Mucosa of descending colon (tissue), 3 donors: ENCODE data around the gene MED16. TPM values are rescaled to one million over a fixed set of nuclear protein-coding genes. Genes with fewer than 3 reads are reported as not detected.

Experiments
- ATAC-seq: fragments of 200-7000 bp; cut with Tn5 transposase; one replicate; pipeline ENCODE4 v1.9.1; 2020; ENCODE audit warnings: mild to moderate bottlenecking, moderate library complexity
- DNase-seq, 3 donors: peaks; one replicate each; pipeline ENCODE4 v3.0.0-alpha.2; 2020
- H3K36me3 ChIP-seq: fragments of 200-600 bp; one replicate; pipeline ENCODE4 v1.8.0; 2021; ENCODE audit warnings: low read depth, mild to moderate bottlenecking
- H3K4me1 ChIP-seq: fragments of 200-600 bp; one replicate; pipeline ENCODE4 v1.8.0; 2021; ENCODE audit warnings: low read depth, mild to moderate bottlenecking
- H3K4me3 ChIP-seq: fragments of 200-600 bp; one replicate; pipeline ENCODE4 v1.8.0; 2021; ENCODE audit warnings: mild to moderate bottlenecking
- H3K9me3 ChIP-seq: fragments of 200-600 bp; one replicate; pipeline ENCODE4 v1.8.0; 2021; ENCODE audit warnings: mild to moderate bottlenecking
- CTCF ChIP-seq: fragments of 200-600 bp; IDR thresholded peaks from one replicate; pipeline ENCODE4 v1.8.0; 2022; ENCODE audit warnings: antibody characterized with exemption, mild to moderate bottlenecking
- intact Hi-C, 2 donors: fragments of 100-400 bp; cut with DNase I in 1 of 2; cut with micrococcal nuclease in 1 of 2; formaldehyde crosslinking; loops; one replicate each; pipeline versions ENCODE4 v1.11.0 to v1.11.1; 2022; cut with DNase I, micrococcal nuclease
- total RNA-seq, 3 donors: library from RNA; stranded (reverse); fragmentation: NEBNext Ultra II Directional in 2 of 3; extraction: Animal tissue kit (Norgen Biotek cat#: 25700) in 2 of 3; gene quantifications; one replicate each; pipeline versions ENCODE4 v1.2.1 to v1.2.4, GENCODE V29; 2021 to 2023
- donor health status: DM: no; HTN: no; CAD: no; lungs with moderate emphysema.
- donor health status: DM: no; HTN: no; CAD: no.
- donor health status: DM: no; HTN: yes; CAD: no.

MED16 gene
- total RNA-seq, 3 donors from 2014 or later = 53.4 to 77.4 (median 61.4) TPM

- no peak for TF ChIP-seq CTCF
- no peak overlapping the region for H3K4me3 ChIP-seq
- no peaks in the 10 kb centered on the region for H3K36me3 ChIP-seq
- no peak for ATAC-seq
- DNase-seq = no peak
- intact Hi-C loops = no loop called here
- H3K4me1 ChIP-seq = peaks cover 27% of the 10 kb centered on the region
- H3K9me3 ChIP-seq = no peaks in the 10 kb centered on the region
Observed at GRCh38 chr19:939439-939838, 46.5 kb upstream of the MED16 start.

- Histone ChIP-seq H3K9me3 (no peaks in the 10 kb centered on the region), H3K36me3 (no peaks in the 10 kb centered on the region), H3K4me1 (peaks cover 38% of the 10 kb centered on the region), H3K4me3 (no peak overlapping the region)
- intact Hi-C loops = no loop called here
- no peak for TF ChIP-seq CTCF
- no peak for ATAC-seq
- DNase-seq = no peak
Observed at GRCh38 chr19:938233-938923, 45.4 kb upstream of the MED16 start.

- no peak for TF ChIP-seq CTCF
- intact Hi-C loops = no loop called here
- ATAC-seq (no peak), DNase-seq (no peak)
- H3K4me1 ChIP-seq = peaks cover 48% of the 10 kb centered on the region
- no peak overlapping the region for H3K4me3 ChIP-seq
- no peaks in the 10 kb centered on the region for H3K36me3 ChIP-seq
- no peaks in the 10 kb centered on the region for H3K9me3 ChIP-seq
Observed at GRCh38 chr19:937259-937694, 44.3 kb upstream of the MED16 start.

- peaks cover 37% of the 10 kb centered on the region for H3K4me1 ChIP-seq
- no peak for DNase-seq
- no peak for TF ChIP-seq CTCF
- no peaks in the 10 kb centered on the region for H3K9me3 ChIP-seq
- ATAC-seq = no peak
- no peaks in the 10 kb centered on the region for H3K36me3 ChIP-seq
- no peak overlapping the region for H3K4me3 ChIP-seq
- intact Hi-C loops = no loop called here
Observed at GRCh38 chr19:936175-936546, 43.2 kb upstream of the MED16 start.

- Histone ChIP-seq H3K9me3 (no peaks in the 10 kb centered on the region), H3K4me1 (peaks cover 29% of the 10 kb centered on the region), H3K4me3 (no peak overlapping the region), H3K36me3 (no peaks in the 10 kb centered on the region)
- DNase-seq = peak; percentile 85 to 91 (median 91)
- ATAC-seq = peak; percentile 94
- intact Hi-C loops = no loop called here
- TF ChIP-seq CTCF = no peak
Observed at GRCh38 chr19:934865-935479, 42.0 kb upstream of the MED16 start.
